Measurements from ENCODE around the gene GSTA3.
"Not testable (repeated sequence)": the region's sequence is repeated elsewhere in the genome, so short reads cannot be mapped to it uniquely, and the experiment has no call there.

Gene GSTA3

DNA sequence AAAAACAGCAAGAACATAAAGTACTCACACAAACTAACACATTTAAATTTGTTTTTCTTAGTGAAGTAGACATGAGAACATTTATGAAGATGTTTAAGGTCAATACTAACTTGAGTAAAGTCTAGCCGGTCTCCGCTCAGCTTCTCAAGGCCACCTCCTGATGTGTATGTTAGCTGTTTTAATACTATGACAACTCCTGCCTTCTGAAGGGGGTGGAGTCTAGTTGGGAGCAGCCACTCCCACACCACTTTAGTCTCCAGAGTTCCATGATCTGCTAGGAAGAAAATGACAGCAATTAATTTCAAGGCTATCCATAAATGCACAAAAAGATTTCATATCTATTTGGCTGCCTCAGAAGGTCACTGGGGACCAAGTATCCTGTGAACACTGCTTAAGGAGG lies at the start of gene GSTA3:
GSTA3 (minus strand) TSS at position 168 of the 400 bp plus-strand sequence. CDS start 3,864 bp downstream, outside the sequence.
- DNase-seq = no peak

DNA sequence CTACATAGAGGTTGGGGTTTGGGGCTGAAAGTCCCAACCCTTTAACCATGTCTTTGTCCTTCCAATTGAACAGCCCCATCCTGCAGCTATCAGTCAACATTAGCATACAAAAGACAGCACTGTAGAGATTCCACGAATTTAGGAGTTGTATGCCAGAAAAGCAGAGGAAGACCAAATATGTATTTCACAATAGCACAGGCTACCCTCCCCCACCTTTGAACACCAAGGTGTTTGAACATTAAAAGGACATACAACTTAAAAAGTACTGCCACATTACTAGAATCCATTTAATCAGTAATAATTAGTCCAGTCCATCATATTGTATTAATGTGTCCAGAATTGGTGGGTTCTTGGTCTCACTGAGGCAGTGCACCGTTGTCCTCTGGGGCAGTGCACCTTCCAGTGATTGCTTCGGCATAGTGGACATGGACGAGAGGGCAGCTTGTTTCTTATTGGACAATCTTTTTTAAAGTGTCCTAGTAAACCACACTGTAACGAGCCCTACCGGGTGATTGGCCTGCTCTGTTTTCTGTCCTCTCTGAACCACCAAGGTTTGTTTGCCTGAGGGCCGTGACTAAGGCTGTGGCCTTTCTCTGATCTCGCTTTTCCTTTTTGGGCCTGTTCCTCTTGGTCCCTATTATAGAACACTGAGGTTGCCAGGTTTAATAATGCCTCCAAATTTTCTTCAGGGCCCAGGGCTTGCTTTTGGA lies 49.2 kb upstream of the GSTA3 start:
- DNase-seq = no peak

DNA sequence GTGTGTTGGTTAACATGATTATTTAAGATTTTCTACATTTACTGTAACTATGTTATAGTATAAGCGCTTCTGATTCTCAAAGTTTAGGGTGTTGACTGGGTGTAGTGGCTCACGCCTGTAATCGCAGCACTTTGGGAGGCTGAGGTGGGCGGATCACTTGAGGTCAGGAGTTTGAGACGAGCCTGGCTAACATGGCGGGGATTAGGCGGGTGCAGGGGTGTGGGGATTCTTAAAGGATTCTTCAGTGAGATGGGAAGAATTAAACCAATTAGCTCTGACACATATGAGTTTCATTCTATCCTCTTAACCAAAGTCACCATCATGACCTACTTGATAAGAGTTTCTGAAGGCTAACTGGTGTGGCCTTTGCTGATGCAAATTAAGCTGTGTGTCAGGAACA lies 46.4 kb upstream of the GSTA3 start:
- DNase-seq = no peak

DNA sequence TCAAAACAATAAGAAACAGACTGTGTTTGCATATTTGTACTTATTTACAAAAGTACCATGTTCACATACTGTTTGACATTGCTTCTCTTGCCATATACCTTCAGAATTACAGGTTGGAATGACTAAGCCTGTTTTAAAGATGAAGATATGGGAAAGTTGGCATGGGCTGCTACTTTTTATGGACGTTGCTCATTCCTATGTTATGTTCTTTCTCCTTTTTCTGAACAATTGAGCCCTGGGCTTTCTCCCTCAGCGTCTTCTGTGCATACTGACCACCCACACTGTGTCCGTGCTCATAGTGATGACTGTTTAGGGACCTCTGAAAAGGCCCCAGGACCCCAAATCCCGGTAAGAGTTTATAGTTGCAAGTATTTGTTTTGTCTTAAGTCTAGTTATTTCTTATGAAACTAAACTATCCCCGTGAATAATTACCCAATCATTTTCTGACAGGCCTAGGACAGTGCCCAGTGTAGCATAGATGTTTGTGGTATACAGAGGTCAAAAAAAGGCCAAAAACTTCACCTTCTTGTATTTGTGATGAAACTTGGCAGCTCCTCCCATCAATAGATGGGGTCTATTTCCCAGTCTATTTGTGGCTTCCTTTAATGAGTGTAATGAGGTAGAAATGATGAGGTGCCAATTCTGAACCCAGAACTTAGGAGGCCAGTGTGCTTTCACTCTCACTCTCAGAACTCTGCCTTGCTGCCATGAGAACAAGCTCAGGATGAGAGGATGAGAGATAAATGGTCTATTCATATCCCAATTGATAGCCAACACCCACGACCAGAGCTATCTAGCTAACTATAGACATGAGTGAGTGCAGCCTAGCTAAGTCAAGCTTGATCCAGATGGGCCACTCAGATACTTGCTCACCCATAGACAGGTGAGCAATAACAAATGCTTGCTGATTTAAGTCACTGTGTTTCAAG lies 44.7 kb upstream of the GSTA3 start:
- DNase-seq = no peak

DNA sequence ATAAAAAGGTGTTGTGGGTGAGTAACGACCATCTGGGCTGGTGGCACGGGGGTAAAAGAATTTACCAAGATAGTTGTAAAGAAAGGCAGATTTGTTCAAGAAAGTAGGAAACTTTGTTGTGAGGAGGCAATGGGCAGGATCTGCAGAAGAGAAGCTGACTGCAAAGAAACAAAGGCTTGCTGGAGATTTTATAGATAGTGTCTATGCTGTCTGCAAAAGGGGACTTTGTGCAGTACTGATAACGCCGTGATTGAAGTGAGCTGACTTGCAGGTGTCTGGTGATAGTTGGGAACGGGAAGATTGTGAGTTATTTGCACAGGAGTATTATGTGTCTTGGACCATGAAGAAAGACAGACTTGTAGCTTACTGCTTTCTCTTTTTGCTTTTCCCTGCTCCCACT lies 36.8 kb upstream of the GSTA3 start:
- no peak for DNase-seq

DNA sequence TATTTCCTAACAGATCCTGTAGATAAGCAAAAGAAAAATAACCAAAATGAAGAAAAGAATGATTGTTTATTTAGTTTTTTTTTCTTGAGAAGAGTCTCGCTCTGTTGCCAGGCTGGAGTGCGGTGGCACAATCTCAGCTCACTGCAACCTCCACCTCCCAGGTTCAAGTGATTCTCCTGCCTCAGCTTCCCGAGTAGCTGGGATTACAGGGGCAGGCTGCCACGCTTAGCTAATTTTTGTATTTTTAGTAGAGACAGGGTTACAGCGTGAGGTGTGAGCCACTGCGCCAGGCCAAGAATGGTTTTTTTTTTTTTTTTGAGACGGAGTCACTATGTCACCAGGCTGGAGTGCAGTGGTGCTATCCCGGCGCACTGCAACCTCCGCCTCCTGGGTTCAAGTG lies 33.3 kb upstream of the GSTA3 start:
- DNase-seq = not testable (repeated sequence)

DNA sequence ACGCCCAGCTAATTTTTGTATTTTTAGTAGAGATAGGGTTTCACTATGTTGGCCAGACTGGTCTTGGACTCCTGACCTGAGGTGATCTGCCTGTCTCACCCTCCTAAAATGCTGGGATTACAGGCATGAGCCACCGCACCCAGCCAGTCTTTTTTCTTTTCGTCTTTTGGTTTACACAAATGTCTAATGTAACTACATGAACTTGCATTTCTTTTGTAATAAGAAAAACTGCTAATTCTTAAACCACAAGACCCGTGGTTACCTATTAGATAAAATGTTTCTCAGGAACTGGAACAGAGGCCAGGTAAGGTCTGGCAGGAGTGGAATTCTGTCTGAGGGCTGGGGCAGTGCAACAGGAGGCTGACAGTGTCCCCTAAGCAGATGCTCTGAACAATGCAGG lies 32.7 kb upstream of the GSTA3 start:
- no peak for DNase-seq

DNA sequence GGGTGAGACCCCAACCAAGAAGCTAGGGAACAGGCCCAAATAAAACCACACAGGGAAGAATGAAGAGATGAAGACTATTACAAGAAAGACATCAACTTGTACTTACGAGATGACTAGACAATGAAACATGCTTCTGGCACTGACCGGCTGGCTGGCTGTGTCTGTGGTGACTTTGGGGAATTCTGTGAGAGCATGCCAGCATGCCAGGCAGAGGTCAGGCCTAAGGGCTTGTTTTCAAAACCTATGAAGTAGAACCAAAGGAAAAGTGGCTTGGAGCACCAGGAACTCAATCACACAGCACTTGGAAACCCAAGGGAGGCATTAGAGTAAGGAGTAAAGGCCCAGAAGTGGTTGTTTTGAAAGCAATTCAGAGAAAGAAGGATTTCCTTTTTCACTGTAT lies 28.4 kb upstream of the GSTA3 start:
- no peak for DNase-seq

DNA sequence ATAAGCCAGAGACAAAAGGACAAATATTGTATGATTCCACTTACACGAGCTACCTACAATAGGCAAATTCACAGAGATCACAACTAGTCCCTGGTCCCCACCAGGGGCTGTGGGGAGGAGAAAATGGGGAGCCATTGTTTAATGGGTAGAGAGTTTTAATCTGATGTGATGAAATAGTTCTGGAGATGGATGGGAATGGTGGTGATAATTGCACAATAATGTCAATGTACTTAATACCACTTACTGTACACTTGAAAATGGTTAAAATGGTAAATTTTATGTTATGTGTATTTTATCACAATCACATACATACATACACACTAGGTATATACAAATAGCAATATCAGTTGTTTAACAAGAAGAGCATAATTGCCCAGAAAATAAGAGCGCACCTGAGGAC lies 24.3 kb upstream of the GSTA3 start:
- no peak for DNase-seq

DNA sequence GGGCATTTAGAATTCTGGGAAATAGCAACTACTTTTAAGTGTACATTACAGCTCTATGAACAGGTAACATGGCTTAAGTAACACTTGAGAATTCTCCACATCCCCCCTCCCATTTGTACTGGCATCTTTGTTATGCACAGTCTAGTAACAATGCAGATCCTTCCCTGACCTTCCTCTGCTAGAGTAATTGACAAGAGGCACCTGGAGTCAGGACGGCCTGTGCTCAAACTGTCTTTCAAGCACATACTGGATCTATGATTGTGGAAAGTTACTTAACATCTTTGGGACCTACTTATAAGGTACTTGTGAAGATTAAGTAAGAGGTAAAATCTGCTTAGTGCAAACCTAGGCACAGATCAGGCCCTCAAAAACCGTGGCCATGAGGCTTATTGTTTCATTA lies 21.9 kb upstream of the GSTA3 start:
- DNase-seq = no peak

DNA sequence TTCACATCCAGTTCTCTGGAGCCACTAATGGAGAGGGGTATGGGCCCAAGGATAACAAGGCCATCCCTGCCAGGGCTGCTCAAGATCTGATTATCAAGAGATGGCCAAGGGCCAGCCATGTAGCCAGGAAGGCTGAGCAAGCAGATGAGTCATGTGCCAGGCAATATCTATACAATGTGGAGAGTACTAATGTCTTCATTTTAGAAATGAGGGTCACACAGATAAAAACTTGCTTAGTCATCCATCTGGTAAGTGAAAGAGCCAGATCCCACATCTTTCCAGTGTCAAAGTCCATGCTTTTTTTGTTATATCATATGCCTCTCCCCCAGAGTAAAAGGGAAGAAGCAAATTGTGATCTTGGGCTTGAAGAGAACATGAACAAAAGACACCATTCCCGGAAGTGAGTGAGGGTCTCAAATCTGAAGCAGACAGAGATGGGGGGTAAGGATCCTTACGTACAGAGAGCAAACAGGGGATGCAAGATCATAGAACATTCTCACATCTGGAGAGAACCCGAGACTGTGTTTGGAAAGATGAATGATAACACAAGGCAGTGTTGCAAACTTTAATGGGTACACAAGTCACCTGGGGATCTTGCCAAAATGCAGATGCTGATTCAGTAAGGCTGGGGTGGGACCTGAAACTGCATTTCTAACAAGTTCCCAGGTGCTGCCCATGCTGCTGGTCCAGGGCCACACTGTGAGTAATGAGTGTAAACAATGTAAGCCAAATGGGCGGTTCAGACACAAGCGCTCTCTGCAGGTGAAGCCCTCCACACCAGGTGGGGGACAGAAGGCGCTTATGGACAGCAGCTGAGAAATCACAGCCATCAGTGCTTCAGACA lies 20.0 kb upstream of the GSTA3 start:
- DNase-seq = no peak

DNA sequence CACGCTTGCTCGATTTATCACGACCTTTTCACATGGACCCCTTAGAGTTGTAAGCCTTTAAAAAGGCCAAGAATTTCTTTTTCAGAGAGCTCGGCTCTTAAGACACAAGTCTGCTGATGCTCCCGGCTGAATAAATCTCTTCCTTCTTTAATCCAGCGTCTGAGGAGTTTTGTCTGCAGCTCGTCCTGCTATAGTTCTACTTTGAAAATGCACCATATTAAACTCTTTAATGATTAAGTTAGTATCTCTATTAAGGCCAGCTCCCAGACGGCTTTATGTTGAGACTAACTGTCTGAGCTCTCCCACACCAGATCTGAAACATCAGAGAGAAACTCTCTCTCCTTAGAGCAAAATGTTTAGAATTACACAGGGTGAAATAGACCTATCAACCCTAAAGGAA lies 18.0 kb upstream of the GSTA3 start:
- DNase-seq = no peak

DNA sequence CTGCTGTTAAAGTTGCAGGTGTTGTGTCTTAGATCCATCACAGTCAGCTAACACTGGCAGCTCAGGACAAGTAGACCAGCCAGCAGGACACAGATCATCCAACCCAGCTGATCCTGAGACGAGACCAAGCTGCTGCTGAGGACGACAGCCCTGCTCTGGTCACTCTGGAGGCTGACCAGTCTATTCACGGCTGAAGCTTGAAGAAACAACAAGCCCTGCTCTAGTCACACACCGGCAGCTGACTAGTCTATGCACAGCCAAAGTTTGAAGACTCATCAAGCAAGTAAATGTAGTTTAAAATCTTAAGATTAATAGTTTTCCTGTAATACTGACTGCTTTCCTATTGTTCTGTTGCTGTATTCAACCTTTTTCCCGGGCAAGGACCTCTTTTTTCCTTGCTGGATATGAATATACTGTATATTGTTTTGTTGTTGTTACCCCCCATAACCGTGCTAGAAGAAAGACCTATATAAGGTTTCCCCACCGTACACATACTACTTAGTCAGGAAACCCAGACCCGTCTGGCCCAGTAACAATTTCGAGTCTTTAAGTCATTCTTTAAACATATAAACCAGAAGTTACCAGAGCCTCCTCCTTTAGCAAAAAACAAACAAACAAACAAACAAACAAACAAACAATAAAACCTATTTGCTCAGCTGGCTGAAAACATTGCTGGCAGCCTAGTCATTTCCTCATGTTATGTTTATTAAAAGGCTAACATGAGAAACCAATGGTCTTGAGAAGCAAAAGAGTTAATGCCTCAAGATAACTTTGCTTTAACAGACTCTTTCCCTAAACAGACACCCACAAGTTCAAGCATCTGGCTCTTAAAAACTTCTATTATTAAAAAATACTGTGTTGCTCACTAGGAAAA lies 16.7 kb upstream of the GSTA3 start:
- no peak for DNase-seq

DNA sequence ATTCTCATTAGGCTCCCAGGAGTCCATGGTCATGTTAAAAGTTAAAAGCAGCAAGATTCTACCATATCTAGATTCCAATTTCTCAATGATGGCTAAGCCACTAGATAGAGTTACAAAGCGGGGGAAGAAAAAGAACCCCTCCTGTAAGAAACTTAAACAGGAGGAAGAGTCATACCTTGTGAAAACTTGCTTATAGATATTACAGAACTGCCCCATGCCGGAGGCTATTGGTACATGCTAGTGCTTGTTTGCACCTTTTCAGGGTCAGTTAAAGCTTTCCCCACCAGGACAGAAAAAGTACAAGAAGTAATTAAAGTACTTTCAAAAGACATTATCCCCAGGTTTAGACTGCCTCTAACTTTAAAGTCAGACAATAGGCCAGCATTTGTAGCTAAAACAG lies 15.5 kb upstream of the GSTA3 start:
- DNase-seq = no peak

DNA sequence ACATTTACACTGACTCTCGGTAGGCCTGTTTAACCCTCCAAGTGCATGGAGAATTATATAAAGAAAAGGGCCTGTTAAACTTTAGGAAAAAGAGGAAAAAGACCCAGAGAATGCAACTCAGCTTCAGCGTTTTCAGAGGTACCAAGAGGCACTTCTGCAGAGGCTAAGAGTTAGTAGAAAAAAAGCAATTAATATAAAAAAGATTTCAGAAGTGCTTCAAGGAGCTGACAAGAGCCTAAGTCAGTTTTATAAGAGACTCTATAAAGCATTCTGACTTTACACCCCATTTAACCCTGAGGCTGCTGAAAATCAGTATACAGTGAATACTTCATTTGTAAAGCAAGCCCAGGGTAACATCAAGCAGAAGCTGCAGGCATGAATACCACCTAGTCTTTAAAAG lies 14.2 kb upstream of the GSTA3 start:
- DNase-seq = not testable (repeated sequence)

DNA sequence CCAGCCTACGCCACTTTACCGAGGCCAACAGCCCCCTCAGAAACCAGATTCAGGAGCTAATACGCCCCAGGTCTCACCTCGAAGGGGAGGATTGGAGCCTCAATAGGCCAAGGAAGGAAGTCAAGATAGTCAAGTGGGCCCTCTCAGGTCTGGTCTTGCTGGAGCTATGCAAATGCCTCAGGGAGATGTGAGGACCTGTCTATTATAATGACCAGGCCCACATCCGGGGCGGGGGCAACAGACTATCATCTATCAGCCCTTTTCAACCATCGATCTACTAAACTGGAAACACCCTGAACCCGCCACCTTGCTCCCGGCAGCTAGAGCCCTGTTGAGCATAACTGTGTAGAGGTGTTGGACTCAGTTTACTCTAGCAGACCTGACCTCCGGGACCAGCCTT lies 12.7 kb upstream of the GSTA3 start:
- DNase-seq = no peak

DNA sequence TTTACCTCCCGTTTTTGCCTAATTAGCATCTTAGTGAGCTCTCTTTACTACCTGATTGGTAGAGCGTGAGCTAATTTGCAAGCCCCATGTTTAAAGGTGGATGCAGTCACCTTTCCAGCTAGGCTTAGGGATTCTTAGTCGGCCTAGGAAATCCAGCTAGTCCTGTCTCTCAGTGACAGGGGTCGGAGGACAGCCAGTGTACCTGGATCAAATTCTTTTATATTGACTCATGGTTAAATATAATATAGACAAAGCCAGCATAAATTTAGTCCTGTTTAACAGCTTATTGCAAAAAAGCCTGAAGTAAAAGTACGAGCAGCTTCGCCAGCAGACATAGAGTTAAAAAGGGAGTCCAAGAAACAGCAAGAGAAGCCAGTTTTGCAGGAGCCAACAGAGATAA lies 12.2 kb upstream of the GSTA3 start:
- no peak for DNase-seq

DNA sequence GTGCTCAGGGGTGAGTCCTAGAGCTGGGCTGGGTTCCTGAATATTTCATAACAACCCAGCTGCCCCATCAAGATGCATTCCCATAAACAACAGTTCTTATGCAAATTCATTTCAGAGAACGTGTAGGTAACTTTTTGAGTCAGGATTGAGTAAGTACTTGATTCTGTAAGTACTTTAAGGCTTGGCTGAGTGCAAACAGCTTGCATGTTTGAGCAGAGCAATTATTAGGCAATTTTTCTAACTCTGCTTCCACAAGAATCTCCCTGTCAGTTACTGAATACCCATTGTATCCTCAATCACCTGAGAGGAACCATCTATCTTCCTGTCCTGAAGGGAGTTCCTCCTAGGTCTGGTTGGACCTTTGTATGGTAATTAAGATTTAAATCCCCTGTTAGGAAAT lies 10.0 kb upstream of the GSTA3 start:
- DNase-seq = not testable (repeated sequence)

DNA sequence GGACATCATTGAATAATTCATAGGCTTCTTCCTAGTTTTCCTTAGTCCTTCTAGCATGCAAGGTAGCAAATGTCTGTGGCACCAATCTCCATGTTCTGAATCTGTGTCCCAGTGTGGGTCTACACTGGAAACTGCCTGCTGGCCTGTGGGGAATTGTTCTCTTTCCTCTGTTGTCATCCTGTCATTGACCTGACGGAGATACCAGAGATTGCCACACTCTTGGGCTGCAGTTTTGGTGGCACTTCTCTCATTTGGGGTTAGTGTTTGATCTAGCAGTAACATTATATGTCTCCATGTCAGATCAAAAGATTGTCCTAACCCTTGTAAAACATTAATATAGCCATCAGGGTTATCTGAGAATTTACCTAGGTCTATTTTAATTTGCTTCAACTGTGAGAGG lies 9.3 kb upstream of the GSTA3 start:
- not testable (repeated sequence) for DNase-seq

DNA sequence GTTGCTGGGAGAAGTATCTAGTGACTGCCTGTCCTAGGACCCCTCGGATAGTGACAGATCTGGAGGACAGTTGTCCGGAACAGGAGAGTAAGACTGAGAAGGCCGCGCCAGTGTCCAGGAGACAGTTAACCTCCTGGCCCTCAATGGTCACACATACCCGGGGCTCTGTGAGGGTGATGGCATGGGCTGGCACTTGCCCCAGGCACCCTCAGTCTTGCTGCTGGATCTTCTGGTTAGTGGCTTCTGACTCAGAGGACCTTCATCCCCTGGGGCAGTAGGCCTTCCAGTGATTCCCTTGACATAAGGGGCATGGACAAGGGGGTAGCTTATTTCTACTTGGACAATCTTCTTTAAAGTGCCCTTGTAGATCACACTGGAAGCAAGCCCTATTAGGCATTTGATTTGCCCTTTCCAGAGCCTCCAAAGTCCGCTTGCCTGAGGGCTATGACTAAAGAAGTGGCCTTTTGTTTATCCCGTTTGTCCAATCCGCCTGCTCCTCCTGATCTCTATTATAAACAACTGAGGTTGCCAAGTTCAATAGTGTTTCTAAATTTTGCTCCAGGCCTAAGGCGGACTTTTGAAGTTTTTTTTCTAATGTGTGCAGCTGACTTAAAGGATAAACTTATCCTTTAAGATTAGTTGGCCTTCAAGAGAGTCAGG lies 8.7 kb upstream of the GSTA3 start:
- DNase-seq = not testable (repeated sequence)

DNA sequence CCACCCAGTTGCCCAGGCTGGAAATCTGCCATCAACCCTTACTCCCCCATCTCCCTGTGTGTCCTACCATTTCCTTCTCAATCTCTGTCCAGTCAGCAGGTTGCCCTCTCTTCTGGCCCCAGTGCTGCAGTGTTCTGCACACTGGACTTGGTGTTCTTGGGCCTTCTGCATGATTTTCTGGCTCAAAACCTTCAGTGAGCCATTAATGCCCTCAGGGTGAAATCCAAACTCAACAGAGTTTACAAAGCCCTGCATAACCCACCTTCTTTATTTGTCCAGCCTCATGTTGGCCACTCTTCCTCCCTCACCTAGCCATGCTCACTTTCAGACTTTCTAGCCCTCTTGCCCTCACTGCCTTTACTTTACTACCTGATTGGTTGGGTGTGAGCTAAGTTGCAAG lies 5.0 kb upstream of the GSTA3 start:
- DNase-seq = no peak

DNA sequence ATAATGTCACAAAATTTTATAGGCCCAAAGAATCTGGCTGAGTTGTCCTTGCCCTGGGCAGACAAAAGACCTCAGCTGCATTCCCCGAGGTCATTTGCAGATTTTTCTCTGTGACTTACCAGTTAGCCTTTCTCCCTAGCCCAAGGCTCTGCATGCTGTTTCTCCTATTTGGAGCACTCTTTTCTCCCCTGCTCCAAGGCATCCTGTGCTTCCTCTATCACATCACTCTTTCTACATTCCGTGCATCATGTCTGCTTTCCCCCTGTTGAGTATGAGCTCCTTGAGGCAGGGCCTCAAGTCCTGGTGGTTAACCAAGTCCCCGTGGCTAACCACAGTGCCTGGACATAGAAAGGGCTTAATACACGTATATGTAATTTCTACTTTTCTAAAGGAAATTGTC lies 593 bp upstream of the GSTA3 start:
- no peak for DNase-seq
